ENCODE measurements around the gene TCEAL2.

GRCh38 chrX:102155806-102156179, 30.3 kb downstream of the TCEAL2 start, which contains the start of gene BEX5:
- TF ChIP-seq CTCF (IDR thresholded peaks at IDR 0.05; ENCODE audit: low read depth, low read length), result no peak
- no peak for TF ChIP-seq EZH2phosphoT487 (IDR thresholded peaks at IDR 0.05; ENCODE audit: low read depth)
